Epithelial cell of prostate (primary cell): ENCODE measurements around the gene RALGAPA1.
"Not testable (repeated sequence)": the region's sequence is repeated elsewhere in the genome, so short reads cannot be mapped to it uniquely, and the experiment has no call there.

ENCODE experiments used
- DNase-seq: peaks from one replicate; pipeline ENCODE4 v3.0.0-alpha.2; 2011; ENCODE audit warnings: low read depth, low spot score
- H3K27ac ChIP-seq: fragments of 450-650 bp; 2 replicates; pipeline ENCODE4 v1.5.1; 2017; ENCODE audit warnings: mild to moderate bottlenecking

Gene RALGAPA1

GRCh38 chr14:35822501-35822900 is 13.4 kb upstream of the RALGAPA1 start:
- H3K27ac ChIP-seq, result peak overlapping the region; percentile 3
- peak; percentile 26 for DNase-seq

- DNase-seq, result no peak
- H3K27ac ChIP-seq, result peak overlapping the region; percentile 3
Observed at GRCh38 chr14:35821564-35822411, 12.7 kb upstream of the RALGAPA1 start.

GRCh38 chr14:35819591-35820540 is 10.8 kb upstream of the RALGAPA1 start:
- DNase-seq, result no peak
- H3K27ac ChIP-seq, result no peak overlapping the region

- no peak overlapping the region for H3K27ac ChIP-seq
- DNase-seq, result no peak
Observed at GRCh38 chr14:35818346-35819115, 9.4 kb upstream of the RALGAPA1 start.

GRCh38 chr14:35814371-35815005 is 5.4 kb upstream of the RALGAPA1 start:
- DNase-seq, result no peak
- no peak overlapping the region for H3K27ac ChIP-seq

- no peak for DNase-seq
Observed at GRCh38 chr14:35810963-35811362, 1.9 kb upstream of the RALGAPA1 start.

GRCh38 chr14:35809597-35809996 is 502 bp upstream of the RALGAPA1 start:
- peak overlapping the region; percentile 91 for H3K27ac ChIP-seq

More at GRCh38 chr14:35810963-35811362, 1.9 kb upstream of the RALGAPA1 start:
- H3K27ac ChIP-seq, result no peak overlapping the region

GRCh38 chr14:35808076-35808637 is 938 bp downstream of the RALGAPA1 start:
- peak overlapping the region; percentile 91 for H3K27ac ChIP-seq
- no peak for DNase-seq

More at GRCh38 chr14:35809597-35809996, 502 bp upstream of the RALGAPA1 start:
- DNase-seq, result no peak

- no peak overlapping the region for H3K27ac ChIP-seq
- DNase-seq, result no peak
Observed at GRCh38 chr14:35807131-35807961, 1.7 kb downstream of the RALGAPA1 start.

GRCh38 chr14:35806006-35806907 is 2.8 kb downstream of the RALGAPA1 start:
- H3K27ac ChIP-seq, result no peak overlapping the region
- DNase-seq, result no peak

- DNase-seq, result no peak
- H3K27ac ChIP-seq, result no peak overlapping the region
Observed at GRCh38 chr14:35797796-35798195, 11.3 kb downstream of the RALGAPA1 start.

- H3K27ac ChIP-seq, result no peak overlapping the region
- no peak for DNase-seq
Observed at GRCh38 chr14:35789651-35790050, 19.4 kb downstream of the RALGAPA1 start.

- no peak for DNase-seq
- H3K27ac ChIP-seq, result no peak overlapping the region
Observed at GRCh38 chr14:35786856-35787255, 22.2 kb downstream of the RALGAPA1 start.

GRCh38 chr14:35783699-35784098 is 25.4 kb downstream of the RALGAPA1 start:
- no peak for DNase-seq
- H3K27ac ChIP-seq, result no peak overlapping the region

GRCh38 chr14:35779368-35779767 is 29.7 kb downstream of the RALGAPA1 start:
- no peak for DNase-seq
- no peak overlapping the region for H3K27ac ChIP-seq

GRCh38 chr14:35777550-35777949 is 31.5 kb downstream of the RALGAPA1 start:
- H3K27ac ChIP-seq, DNase-seq: not testable (repeated sequence)

- no peak for DNase-seq
Observed at GRCh38 chr14:35776823-35777222, 32.3 kb downstream of the RALGAPA1 start.

More at GRCh38 chr14:35776823-35777222, 32.3 kb downstream of the RALGAPA1 start:
- no peak overlapping the region for H3K27ac ChIP-seq
